Right cardiac atrium (tissue), 5 donors: ENCODE data around the gene RUNX1. TPM values are rescaled to one million over a fixed set of nuclear protein-coding genes. Genes with fewer than 3 reads are reported as not detected.
"Not testable (repeated sequence)": the region's sequence is repeated elsewhere in the genome, so short reads cannot be mapped to it uniquely, and the experiment has no call there.

Source experiments
- ATAC-seq, 2 donors: fragments of 200-7000 bp; cut with Tn5 transposase; one replicate each; pipeline versions ENCODE4 v1.8.0 to v1.9.1; 2020; ENCODE audit warnings: moderate library complexity in 2 of 2, mild to moderate bottlenecking in 1 of 2
- DNase-seq, 3 donors: peaks; one replicate each; pipeline ENCODE4 v3.0.0-alpha.2; 2020
- H3K27ac ChIP-seq: one replicate; pipeline ENCODE4 v1.5.1; 2013; ENCODE audit warnings: mild to moderate bottlenecking, low read length, control low read depth, moderate library complexity
- H3K27me3 ChIP-seq: one replicate; pipeline ENCODE4 v1.6.1; 2013; ENCODE audit not compliant: control insufficient read depth, insufficient read depth
- H3K4me1 ChIP-seq: one replicate; pipeline ENCODE4 v1.6.1; 2013; ENCODE audit warnings: low read length; ENCODE audit not compliant: control insufficient read depth, insufficient read depth
- H3K4me3 ChIP-seq: one replicate; pipeline ENCODE4 v1.5.1; 2013; ENCODE audit warnings: low read length, control low read depth
- H3K9me3 ChIP-seq: one replicate; pipeline ENCODE4 v1.6.1; 2013; ENCODE audit warnings: low read length; ENCODE audit not compliant: control insufficient read depth
- WGBS: extraction: QIAGEN DNeasy Blood & Tissue Kit; methylation state at CpG from one replicate; pipeline ENCODE4 v1.1.7; 2013; 5-methylcytosine and 5-hydroxymethylcytosine counted together
- intact Hi-C, 4 donors: fragments of 100-400 bp; cut with DNase I; formaldehyde crosslinking; loops; one replicate each; pipeline versions ENCODE4 v1.11.0 to v1.14.0; 2022 to 2023
- polyA plus RNA-seq: library from polyadenylated mRNA; stranded (reverse); fragments of 200-250 nt; gene quantifications from one replicate; pipeline ENCODE4 v1.2.3, GENCODE V29; 2013
- total RNA-seq, 4 donors: library from RNA; stranded (reverse); fragmentation: NEBNext Ultra II Directional; extraction: Animal tissue kit (Norgen Biotek cat#: 25700); gene quantifications; one replicate each; pipeline ENCODE4 v1.2.1, GENCODE V29; 2021
- donor health status: healthy with polysubstance abuse.
- donor health status: DM: no; HTN: yes; CAD: no.
- donor health status: DM: no; HTN: no; CAD: no.
- donor health status: DM: no; HTN: yes; CAD: no; lungs with severe emphysema.
- donor health status: DM: yes; HTN: yes; CAD: no.

The RUNX1 gene
- total and polyA plus RNA-seq, 5 donors = 0.81 to 17.6 (median 4.4) TPM

DNA sequence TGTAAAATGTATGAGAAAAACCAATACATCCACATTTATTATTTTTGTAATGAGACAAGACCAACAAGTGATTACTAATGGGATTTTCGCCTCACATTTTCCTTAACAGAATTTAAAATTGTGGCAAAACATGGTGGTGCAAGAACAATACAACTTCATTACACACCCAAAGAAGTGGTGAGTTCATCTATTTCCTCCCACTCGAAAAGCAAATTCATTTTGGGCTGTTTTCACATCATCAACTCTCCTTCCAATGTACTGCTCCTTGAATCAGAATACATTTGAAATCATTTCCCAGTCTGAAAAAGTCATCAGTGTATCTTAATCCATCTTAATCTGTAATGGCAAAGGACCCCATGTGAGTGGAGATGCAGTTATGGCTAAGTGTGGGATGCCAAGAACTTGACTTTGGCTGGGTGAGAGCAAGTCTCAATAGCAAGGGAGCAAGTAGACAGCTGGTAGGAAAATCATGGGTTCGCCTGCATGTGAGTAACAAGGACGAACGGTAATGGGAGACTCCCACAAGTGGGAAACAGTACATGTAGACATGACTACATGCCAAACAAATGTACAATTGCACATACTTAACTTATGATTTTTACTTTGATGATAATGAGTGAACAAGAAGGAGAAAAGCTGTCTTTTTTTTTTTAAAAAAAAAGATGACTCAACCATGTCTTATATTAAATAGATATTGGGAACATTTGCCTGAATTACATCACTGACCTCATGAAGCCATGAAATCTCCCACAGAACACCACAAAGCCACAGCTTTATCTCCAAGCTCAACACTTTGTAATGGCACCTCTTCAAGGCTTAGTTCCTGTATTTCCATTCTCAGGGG is 46.0 kb downstream of the RUNX1 start:
- Histone ChIP-seq H3K27me3 (no peaks in the 10 kb centered on the region), H3K9me3 (no peaks in the 10 kb centered on the region), H3K4me1 (peaks cover 5% of the 10 kb centered on the region), H3K27ac (no peak overlapping the region), H3K4me3 (no peak overlapping the region)
- WGBS = 75% methylated on average over 5 of the region's 5 CpGs
- intact Hi-C loops = no loop called here
- ATAC-seq (no peak), DNase-seq (no peak)

DNA sequence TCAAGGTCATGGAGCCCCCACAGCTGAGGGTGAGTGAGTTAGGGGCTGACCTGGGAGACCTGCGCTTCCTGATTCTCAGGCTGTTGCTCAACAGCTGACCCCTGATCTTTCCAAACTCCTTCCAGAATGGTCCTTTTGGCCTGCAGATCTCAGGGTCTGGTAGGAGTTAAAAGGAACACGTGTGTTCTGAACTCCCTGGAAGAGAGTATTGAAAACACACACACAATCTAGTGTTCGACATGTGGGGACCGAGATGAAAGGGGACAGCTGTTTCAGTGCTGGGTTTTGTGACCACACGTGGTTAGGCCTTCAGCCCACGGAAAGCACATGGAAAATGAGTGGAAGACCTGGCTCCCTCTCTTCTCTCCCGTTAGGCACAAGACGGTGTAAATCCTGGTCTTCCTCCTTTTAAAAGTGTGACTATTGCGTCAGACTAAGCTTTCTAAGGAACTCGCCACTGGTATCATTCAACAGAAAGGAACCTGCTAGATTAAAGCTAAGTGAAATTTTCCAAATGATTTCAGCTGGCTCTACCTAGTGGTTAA is 49.6 kb downstream of the RUNX1 start:
- Histone ChIP-seq H3K27me3 (no peaks in the 10 kb centered on the region), H3K9me3 (no peaks in the 10 kb centered on the region), H3K4me1 (peaks cover 5% of the 10 kb centered on the region), H3K27ac (no peak overlapping the region), H3K4me3 (no peak overlapping the region)
- intact Hi-C loops = no loop called here
- ATAC-seq (peak in 1 of 2 donors; percentile 27), DNase-seq (no peak)
- 61% methylated on average over 10 of the region's 10 CpGs for WGBS

GRCh38 chr21:34998176-34998575 is 50.9 kb downstream of the RUNX1 start:
- no peak for DNase-seq
- no peak overlapping the region for H3K27ac ChIP-seq
- peaks cover 5% of the 10 kb centered on the region for H3K4me1 ChIP-seq
- intact Hi-C loops = no loop called here
- ATAC-seq = no peak
- no peaks in the 10 kb centered on the region for H3K9me3 ChIP-seq
- WGBS = 42% methylated on average over 5 of the region's 5 CpGs
- no peaks in the 10 kb centered on the region for H3K27me3 ChIP-seq
- H3K4me3 ChIP-seq = no peak overlapping the region

DNA sequence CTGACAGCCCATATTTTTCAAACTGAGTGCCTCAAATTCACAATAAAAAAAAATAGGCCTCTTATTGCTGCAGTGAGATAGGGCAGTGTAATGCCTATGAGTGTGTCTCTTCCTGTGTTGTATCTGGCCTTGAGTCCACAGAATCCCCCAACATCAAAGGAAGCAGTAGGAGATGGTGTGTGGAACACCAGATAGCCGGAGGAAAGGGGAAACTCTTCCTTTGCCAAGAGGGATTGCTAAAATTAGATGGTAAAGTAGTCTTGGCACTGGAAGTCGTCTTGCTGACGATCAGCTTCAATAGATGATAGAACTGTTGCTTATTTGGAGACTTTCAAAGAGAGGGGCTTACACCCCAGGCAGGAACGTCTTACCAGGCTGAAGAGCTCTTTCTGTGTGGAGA is 51.8 kb downstream of the RUNX1 start:
- WGBS = 9% methylated on average over 4 of the region's 4 CpGs
- no peaks in the 10 kb centered on the region for H3K9me3 ChIP-seq
- no peak for DNase-seq
- H3K4me3 ChIP-seq = no peak overlapping the region
- no peak overlapping the region for H3K27ac ChIP-seq
- intact Hi-C loops = no loop called here
- ATAC-seq = peak in 1 of 2 donors; percentile 34
- no peaks in the 10 kb centered on the region for H3K27me3 ChIP-seq
- H3K4me1 ChIP-seq = peaks cover 5% of the 10 kb centered on the region

DNA sequence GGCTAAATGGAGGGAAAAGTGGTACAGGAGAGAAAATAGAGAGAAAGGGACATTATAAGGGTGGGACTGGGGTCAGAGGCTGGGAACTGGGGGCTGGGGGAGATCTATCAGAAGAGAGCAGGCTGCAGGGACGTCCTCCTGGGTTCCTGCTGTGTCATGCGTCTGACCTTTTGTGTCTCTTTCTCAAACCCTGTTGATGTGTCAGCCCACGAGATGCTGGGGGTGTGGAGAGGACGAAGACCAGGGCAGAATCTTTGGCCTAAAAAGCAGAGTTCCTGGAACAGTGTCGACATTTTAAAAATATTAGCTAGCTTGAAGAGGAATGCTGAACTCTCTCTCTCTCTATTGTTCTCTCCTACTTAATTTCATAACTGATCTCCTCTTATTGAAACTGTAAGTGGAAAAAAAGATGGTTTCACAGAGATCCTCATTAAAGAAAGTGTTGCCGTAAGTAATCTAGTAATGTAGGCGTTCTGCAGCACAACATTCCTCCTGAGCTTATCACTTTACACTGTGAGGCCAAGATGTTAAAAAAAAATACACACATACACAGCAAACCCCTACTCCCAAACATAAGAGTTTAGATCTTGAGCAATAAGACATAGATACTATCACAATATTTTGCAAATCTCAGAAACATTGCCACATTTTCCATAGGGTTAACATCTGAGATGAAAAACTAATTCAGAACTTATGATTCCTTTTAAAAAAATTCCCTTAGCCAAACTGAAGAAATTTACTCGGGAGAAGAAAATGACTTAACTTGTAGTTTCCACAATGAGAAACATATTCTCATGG is 52.6 kb downstream of the RUNX1 start:
- intact Hi-C loops = no loop called here
- no peaks in the 10 kb centered on the region for H3K9me3 ChIP-seq
- no peaks in the 10 kb centered on the region for H3K27me3 ChIP-seq
- no peak overlapping the region for H3K4me3 ChIP-seq
- ATAC-seq (peak in 1 of 2 donors; percentile 60), DNase-seq (peak in 1 of 3 donors; percentile 45)
- peaks cover 5% of the 10 kb centered on the region for H3K4me1 ChIP-seq
- WGBS = 36% methylated on average over 8 of the region's 8 CpGs
- H3K27ac ChIP-seq = no peak overlapping the region

DNA sequence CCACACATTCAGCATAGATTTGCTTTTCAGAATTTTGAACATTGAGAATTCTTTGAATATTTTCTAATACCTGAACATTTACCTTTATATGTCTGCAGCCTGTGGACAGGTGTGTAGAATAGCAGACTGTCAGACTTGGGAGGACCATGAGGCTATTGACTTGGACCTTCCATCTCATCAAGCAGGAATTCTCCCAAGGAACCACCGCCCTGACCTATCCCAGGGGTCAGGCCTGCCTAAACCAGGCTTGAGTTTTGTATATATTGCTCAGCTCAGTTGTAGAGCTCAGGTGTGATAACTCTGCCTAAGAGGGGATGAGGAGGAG is 53.2 kb downstream of the RUNX1 start:
- Histone ChIP-seq H3K4me3 (no peak overlapping the region), H3K4me1 (peaks cover 5% of the 10 kb centered on the region), H3K9me3 (no peaks in the 10 kb centered on the region), H3K27ac (no peak overlapping the region), H3K27me3 (no peaks in the 10 kb centered on the region)
- DNase-seq = no peak
- ATAC-seq = no peak
- WGBS = 95% methylated on average over 1 of the region's 1 CpG
- intact Hi-C loops = no loop called here

GRCh38 chr21:34994766-34995631 is 54.1 kb downstream of the RUNX1 start:
- DNase-seq (peak in 1 of 3 donors; percentile 32), ATAC-seq (no peak)
- Histone ChIP-seq H3K4me1 (peaks cover 5% of the 10 kb centered on the region), H3K27ac (no peak overlapping the region), H3K4me3 (no peak overlapping the region), H3K9me3 (no peaks in the 10 kb centered on the region), H3K27me3 (no peaks in the 10 kb centered on the region)
- 79% methylated on average over 12 of the region's 12 CpGs for WGBS
- intact Hi-C loops = no loop called here

DNA sequence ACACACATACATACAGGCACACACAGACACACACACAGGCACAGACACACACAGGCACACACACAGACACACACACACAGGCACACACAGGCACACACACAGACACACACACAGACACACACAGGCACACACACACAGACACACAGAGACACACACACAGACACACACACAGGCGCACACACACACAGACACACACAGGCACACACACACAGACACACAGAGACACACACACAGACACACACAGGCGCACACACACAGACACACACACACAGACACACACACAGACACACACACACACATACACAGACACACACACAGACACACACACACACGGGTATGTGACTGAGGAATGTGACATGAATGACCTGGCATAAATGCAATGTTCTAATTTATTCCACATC is 55.6 kb downstream of the RUNX1 start:
- H3K27me3 ChIP-seq, intact Hi-C loops, ATAC-seq, H3K4me1 ChIP-seq, H3K9me3 ChIP-seq, DNase-seq, H3K27ac ChIP-seq, H3K4me3 ChIP-seq: not testable (repeated sequence)
- 78% methylated on average over 3 of the region's 3 CpGs for WGBS

GRCh38 chr21:34992736-34993398 is 56.2 kb downstream of the RUNX1 start:
- Histone ChIP-seq H3K27me3 (no peaks in the 10 kb centered on the region), H3K9me3 (no peaks in the 10 kb centered on the region), H3K4me1 (no peaks in the 10 kb centered on the region), H3K27ac (no peak overlapping the region), H3K4me3 (no peak overlapping the region)
- 67% methylated on average over 13 of the region's 13 CpGs for WGBS
- DNase-seq (peak in 2 of 3 donors; percentile 75 to 81), ATAC-seq (peak in 1 of 2 donors; percentile 65)
- intact Hi-C loops = no loop called here

- intact Hi-C loops = no loop called here
- DNase-seq (no peak), ATAC-seq (no peak)
- no peak overlapping the region for H3K4me3 ChIP-seq
- 91% methylated on average over 4 of the region's 4 CpGs for WGBS
- no peaks in the 10 kb centered on the region for H3K4me1 ChIP-seq
- no peaks in the 10 kb centered on the region for H3K9me3 ChIP-seq
- H3K27ac ChIP-seq = no peak overlapping the region
- no peaks in the 10 kb centered on the region for H3K27me3 ChIP-seq
Observed at GRCh38 chr21:34992180-34992579, 56.9 kb downstream of the RUNX1 start.
